HG02571 (cell line): ENCODE data around the gene TFF2.

Source experiments
- ATAC-seq: cut with Tn5 transposase; IDR thresholded peaks from one replicate; pipeline ENCODE4 v1.9.1; 2021; ENCODE audit warnings: mild to moderate bottlenecking, moderate library complexity; ENCODE audit not compliant: unreplicated experiment

TFF2 gene

GRCh38 chr21:42347601-42348327 is 3.0 kb downstream of the TFF2 start:
- no peak for ATAC-seq

- ATAC-seq: no peak
These were observed 3.8 kb downstream of the TFF2 start for GRCh38 chr21:42346866-42347600.

GRCh38 chr21:42346441-42346840 is 4.4 kb downstream of the TFF2 start:
- ATAC-seq: no peak

- no peak for ATAC-seq
These were observed 6.2 kb downstream of the TFF2 start for GRCh38 chr21:42344631-42345030.

- ATAC-seq: no peak
These were observed 6.8 kb downstream of the TFF2 start for GRCh38 chr21:42343963-42344510.

GRCh38 chr21:42343556-42343955 is 7.2 kb downstream of the TFF2 start:
- ATAC-seq: no peak

- no peak for ATAC-seq
These were observed 7.7 kb downstream of the TFF2 start for GRCh38 chr21:42343101-42343500.

GRCh38 chr21:42341776-42342542 is 8.8 kb downstream of the TFF2 start:
- ATAC-seq: no peak

GRCh38 chr21:42340187-42341050 is 10.4 kb downstream of the TFF2 start:
- no peak for ATAC-seq

GRCh38 chr21:42338729-42339715 is 11.8 kb downstream of the TFF2 start:
- no peak for ATAC-seq

GRCh38 chr21:42337830-42338728 is 12.7 kb downstream of the TFF2 start:
- ATAC-seq: no peak

GRCh38 chr21:42337276-42337675 is 13.5 kb downstream of the TFF2 start:
- ATAC-seq: no peak

- no peak for ATAC-seq
These were observed 14.7 kb downstream of the TFF2 start for GRCh38 chr21:42336054-42336453.

- no peak for ATAC-seq
These were observed 18.1 kb downstream of the TFF2 start for GRCh38 chr21:42332557-42333317.

- no peak for ATAC-seq
These were observed 19.1 kb downstream of the TFF2 start for GRCh38 chr21:42331660-42332059.

GRCh38 chr21:42330380-42331371 is 20.1 kb downstream of the TFF2 start:
- no peak for ATAC-seq
